ENCODE measurements around the gene CEP164.

Gene CEP164

GRCh38 chr11:117333917-117334316, 6.3 kb downstream of the CEP164 start:
- H3K4me3 ChIP-seq (ENCODE audit: low read depth, low read length), result no peak overlapping the region
- TF ChIP-seq, protein P1, sequence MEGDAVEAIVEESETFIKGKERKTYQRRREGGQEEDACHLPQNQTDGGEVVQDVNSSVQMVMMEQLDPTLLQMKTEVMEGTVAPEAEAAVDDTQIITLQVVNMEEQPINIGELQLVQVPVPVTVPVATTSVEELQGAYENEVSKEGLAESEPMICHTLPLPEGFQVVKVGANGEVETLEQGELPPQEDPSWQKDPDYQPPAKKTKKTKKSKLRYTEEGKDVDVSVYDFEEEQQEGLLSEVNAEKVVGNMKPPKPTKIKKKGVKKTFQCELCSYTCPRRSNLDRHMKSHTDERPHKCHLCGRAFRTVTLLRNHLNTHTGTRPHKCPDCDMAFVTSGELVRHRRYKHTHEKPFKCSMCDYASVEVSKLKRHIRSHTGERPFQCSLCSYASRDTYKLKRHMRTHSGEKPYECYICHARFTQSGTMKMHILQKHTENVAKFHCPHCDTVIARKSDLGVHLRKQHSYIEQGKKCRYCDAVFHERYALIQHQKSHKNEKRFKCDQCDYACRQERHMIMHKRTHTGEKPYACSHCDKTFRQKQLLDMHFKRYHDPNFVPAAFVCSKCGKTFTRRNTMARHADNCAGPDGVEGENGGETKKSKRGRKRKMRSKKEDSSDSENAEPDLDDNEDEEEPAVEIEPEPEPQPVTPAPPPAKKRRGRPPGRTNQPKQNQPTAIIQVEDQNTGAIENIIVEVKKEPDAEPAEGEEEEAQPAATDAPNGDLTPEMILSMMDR (IDR thresholded peaks at IDR 0.05; ENCODE audit: low read depth, low read length, missing control alignments), result no peak
- no peak for DNase-seq (ENCODE audit: low read depth)

GRCh38 chr11:117334896-117335295, 7.2 kb downstream of the CEP164 start:
- TF ChIP-seq, protein P1 (IDR thresholded peaks at IDR 0.05; ENCODE audit: low read depth, low read length, missing control alignments), result no peak
- no peak for DNase-seq (ENCODE audit: low read depth)
- H3K4me3 ChIP-seq (ENCODE audit: low read depth, low read length), result no peak overlapping the region

- TF ChIP-seq, protein P1 (IDR thresholded peaks at IDR 0.05; ENCODE audit: low read depth, low read length, missing control alignments), result no peak
- DNase-seq (ENCODE audit: low read depth), result no peak
- no peak overlapping the region for H3K4me3 ChIP-seq (ENCODE audit: low read depth, low read length)
Measured at GRCh38 chr11:117335399-117335798, 7.7 kb downstream of the CEP164 start.

GRCh38 chr11:117337076-117337475, 9.4 kb downstream of the CEP164 start:
- TF ChIP-seq, protein P1 (IDR thresholded peaks at IDR 0.05; ENCODE audit: low read depth, low read length, missing control alignments), result no peak
- no peak overlapping the region for H3K4me3 ChIP-seq (ENCODE audit: low read depth, low read length)
- DNase-seq (ENCODE audit: low read depth), result no peak

GRCh38 chr11:117345039-117345438, 17.4 kb downstream of the CEP164 start:
- no peak overlapping the region for H3K4me3 ChIP-seq (ENCODE audit: low read depth, low read length)
- TF ChIP-seq, protein P1 (IDR thresholded peaks at IDR 0.05; ENCODE audit: low read depth, low read length, missing control alignments), result no peak
- DNase-seq (ENCODE audit: low read depth), result no peak

- TF ChIP-seq, protein P1 (IDR thresholded peaks at IDR 0.05; ENCODE audit: low read depth, low read length, missing control alignments), result no peak
- no peak overlapping the region for H3K4me3 ChIP-seq (ENCODE audit: low read depth, low read length)
- no peak for DNase-seq (ENCODE audit: low read depth)
Measured at GRCh38 chr11:117354550-117354949, 26.9 kb downstream of the CEP164 start.

DNA sequence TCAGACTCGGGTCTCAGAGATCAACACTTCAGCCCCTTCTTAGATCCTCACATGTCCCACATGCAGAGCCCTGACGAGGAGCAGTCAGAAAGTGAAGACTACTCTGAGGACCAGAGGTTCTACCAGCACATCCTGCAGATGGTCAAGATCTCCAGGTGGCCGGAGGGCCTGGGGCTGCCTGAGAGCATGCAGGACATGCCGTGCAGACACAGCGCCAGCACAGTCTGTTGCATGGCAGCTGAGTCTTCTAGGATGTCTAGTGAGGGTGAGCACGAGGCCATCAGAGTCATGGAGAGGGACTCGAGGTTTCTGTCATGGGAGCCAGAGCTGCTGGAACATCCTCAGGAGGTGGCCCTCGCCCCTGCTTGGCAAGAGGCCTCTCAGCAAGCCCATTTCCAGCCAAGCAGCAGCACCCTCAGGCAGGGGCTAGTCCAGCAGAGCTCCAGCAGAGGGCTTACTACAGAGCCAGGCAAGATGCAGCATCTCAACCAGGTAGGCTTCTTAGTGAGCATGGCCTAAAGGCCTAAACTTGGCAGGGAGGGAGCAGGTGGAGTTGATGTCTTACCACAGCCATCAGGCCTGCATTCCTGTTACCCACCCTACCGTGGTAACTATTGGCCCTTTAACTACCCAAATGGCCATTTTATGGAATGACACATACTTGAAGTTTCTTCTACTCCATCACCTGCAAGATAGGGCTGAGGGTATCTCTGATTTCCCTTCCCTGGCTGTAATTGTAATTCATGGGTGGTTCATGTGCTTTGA, 28.7 kb downstream of the CEP164 start:
- no peak for DNase-seq (ENCODE audit: low read depth)

More for the DNA sequence above, 28.7 kb downstream of the CEP164 start:
- TF ChIP-seq, protein P1 (IDR thresholded peaks at IDR 0.05; ENCODE audit: low read depth, low read length, missing control alignments), result no peak
- no peak overlapping the region for H3K4me3 ChIP-seq (ENCODE audit: low read depth, low read length)

Measured in GM12864 (cell line).